ENCODE results near the gene SLC2A4.

SLC2A4 gene

DNA sequence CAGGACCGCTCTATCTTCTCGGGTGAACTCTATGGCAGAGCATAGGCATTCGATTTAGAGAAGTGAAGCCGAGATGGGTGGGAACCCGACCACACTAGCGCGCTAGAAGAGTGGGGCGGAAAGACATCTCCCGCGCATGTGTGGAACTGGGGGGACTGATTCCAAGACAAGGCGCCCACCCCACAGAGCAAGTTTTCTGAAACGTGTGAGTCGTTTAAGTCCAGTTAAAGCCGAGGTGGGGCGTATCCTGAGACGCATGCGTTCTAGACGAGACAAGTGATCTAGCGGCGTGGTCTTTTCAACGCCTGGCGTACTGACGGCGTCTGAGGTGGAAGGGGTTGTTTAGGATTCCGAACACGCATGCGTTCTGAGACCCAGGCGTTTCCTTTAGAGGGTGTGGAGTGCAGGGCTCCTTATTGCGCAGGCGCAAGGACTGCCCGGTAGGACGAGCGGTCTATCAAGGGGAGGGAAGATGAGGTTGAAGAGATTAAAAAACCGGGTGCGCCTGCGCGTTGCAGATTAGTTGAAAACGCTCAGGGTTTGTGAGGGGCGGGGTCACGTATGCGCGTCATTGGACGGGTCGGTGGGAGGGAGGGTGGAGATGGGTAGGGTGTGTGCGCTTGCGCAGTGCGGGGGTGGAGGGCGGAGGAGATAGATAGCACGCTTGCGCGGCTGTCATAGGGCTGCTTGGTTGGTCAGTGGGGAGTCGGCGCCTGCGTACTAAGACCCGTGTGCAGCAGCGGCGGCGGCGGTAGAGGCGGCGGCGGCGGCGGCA lies 25.6 kb downstream of the SLC2A4 start, which contains the start of gene EIF5A:
Gene EIF5A (plus strand): TSS at position 718 of the 775 bp plus-strand sequence. CDS start 2,008 bp downstream, outside the sequence.
- DNase-seq: peak; percentile 95

DNA sequence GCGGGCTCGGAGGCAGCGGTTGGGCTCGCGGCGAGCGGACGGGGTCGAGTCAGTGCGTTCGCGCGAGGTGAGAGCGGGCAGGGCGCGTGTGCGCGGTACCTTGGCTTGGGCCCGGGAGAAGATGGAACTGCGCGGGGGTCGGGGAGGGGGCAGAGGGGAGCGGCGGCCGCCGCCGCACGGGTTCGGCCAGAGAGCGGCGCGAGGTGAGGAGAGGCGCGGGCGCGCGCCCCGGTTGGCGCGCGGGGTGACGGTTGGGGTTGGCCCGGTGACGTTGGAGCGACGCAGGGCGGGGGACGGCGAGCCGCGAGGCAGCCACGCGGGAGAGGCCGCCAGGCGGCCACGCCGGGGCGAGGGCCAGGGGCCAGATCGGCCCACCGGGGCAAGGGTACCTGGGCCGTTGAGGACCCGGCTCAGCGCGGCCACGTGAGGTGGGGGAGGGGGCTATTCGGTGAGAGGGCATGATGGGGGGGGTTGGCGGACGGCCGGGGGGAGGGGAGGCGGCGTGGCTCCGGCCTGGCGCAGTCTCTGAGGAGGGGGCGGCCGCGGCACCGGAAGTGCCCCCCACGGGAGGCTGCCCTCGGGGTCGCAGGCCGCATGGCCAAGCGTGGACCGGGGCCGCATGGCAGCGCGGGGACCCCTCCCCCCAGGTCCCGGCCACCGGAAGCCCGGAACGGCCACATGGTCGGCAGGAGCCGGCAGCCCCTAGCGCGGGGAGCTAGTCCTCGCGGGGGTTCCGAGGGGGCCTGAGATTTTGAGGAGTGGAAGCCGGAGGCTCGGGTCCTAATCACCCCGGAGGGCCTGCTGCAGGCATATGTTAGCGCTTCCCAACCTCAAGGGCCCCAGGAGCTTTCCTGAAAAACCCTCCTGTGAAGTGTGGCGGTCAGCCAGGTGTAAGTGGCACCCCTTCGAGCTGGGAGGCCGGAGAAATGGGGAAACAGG lies 26.4 kb downstream of the SLC2A4 start:
- peak; percentile 56 for DNase-seq

DNA sequence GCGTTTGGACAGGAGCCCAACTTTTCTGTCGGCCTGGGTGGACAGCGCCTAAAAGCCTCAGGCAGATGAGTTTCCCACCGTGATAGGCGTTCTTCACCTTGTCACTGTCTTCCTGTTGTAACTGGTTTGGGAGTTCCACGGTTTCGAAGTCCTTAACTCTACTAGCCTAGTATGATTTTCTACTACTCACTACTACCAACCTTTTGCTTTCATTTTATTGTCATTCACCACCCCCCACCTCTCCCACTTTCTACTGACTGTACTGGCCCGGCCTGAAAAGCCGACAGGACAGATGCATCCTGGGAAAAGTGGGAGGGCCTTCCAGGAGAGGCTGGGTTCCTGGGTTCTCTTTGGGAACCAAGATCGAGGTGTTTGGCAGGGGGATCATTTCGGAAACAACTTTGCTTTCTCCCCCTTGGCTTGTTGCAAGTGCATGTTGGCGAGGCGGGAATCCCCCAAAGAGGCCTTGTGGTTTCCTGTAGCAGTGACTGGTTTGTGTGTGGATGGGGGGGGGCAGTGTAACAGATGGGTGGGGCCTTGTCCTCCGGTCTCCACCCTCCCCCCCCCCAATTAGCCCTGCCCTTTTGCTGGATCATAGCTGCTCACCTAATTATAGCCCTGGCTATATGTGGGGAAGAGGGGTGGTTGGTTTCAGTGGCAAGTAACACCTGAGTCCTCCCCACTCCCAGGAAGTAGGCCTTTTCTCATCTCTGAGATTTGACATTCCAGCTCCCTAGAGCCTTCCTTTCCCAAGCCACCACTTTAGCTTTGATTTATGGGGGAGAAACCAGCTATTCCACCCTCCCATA lies 27.3 kb downstream of the SLC2A4 start:
- DNase-seq: peak; percentile 23

DNA sequence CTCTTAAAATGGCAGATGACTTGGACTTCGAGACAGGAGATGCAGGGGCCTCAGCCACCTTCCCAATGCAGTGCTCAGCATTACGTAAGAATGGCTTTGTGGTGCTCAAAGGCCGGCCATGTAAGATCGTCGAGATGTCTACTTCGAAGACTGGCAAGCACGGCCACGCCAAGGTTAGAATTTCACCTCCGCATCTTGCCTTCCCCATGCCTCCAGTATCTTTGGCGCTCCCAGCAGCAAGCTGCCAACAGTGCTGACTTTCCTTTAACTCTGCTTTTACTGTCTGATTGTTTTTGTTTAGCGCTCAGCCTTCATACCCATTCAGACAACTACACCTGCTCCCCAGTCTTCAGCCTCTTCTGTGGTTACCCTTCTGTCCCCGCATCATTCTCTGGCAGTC lies 28.1 kb downstream of the SLC2A4 start:
- DNase-seq: no peak

DNA sequence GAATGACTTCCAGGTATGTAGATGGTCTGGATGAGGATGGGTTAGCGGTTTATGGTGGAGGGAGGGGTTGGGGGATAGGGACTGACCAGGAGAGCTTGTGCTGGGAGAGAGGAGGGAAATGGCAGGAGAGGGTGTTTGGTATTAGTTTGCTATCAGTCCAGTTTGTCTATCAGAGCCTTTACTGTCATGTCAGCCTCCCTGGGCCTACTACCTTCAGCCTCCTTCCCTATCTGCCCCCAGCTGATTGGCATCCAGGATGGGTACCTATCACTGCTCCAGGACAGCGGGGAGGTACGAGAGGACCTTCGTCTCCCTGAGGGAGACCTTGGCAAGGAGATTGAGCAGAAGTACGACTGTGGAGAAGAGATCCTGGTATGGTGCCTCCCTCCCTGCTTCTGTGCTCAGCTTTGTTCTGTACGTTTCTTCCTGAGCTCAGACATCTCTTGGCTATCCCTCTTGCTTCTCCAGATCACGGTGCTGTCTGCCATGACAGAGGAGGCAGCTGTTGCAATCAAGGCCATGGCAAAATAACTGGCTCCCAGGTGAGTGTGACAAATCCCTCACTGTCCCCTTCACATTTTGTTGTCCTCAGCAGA lies 29.7 kb downstream of the SLC2A4 start:
- no peak for DNase-seq

DNA sequence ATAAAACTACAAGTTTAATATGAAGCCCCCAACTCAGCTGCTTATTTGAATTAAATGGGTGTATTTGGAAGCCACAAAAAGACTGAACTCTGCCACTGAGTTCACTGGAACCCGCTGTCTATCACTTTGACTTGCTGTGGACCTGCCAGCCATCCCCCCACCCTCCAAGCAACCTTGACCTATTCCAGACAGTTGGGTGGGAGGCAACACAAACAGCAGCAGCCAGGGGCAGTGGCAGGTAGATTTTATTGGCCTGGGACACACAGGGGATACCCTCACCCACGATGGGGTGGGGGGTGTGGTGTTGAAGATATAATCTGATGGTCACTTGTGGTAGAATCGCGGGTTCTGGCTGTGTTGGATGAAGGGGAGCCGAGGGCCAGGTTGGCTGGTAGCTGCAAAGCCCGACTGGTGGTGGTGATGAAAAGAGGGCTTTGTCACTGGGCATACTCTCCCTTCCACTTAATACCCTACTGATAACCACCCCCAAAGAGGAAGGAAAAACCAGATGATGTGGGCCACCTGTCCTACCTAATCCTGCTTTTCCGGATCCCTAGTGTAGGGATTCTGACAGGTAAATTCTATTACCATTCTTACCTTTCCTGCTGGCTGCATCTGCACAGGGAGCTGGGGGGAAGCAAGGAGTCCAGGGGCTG lies 31.0 kb downstream of the SLC2A4 start:
- no peak for DNase-seq

DNA sequence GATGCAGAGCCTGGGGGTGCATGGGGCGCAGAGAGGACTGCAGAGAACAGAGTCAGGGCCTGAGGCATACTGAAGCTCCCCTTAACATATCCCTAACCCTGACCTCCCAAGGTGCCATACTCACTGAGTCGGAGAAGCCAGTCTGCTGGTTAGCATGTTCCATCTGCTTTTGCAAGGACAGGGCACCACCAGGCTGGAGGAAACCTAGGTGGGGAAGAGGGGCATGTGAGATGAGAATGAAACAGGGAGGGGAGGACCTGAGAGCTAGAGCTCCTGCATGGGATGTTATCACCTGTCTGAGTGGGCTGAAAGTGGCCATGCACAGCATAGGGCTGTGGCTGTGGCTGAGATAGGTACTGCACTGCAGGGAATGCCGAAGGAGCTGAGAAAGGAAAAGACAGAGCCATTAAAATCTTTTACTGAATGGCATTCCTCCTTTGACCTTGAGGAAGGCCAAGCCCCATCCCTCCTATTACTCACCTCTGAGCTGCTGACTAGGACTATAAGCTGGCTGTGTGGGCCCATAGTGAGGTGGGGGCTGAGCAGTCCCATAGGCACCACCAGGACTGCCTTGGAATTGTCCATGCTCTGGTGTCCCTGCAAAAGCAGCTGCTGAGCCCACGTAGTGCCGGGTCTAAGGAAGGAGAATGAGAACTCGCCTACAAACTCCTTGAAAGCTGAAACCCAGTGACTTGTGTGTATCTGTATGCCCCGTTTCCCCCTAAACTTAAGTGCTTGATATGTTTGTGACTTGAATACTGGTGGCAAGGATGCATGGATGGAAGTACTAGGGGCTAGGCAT lies 31.8 kb downstream of the SLC2A4 start:
- DNase-seq: no peak

DNA sequence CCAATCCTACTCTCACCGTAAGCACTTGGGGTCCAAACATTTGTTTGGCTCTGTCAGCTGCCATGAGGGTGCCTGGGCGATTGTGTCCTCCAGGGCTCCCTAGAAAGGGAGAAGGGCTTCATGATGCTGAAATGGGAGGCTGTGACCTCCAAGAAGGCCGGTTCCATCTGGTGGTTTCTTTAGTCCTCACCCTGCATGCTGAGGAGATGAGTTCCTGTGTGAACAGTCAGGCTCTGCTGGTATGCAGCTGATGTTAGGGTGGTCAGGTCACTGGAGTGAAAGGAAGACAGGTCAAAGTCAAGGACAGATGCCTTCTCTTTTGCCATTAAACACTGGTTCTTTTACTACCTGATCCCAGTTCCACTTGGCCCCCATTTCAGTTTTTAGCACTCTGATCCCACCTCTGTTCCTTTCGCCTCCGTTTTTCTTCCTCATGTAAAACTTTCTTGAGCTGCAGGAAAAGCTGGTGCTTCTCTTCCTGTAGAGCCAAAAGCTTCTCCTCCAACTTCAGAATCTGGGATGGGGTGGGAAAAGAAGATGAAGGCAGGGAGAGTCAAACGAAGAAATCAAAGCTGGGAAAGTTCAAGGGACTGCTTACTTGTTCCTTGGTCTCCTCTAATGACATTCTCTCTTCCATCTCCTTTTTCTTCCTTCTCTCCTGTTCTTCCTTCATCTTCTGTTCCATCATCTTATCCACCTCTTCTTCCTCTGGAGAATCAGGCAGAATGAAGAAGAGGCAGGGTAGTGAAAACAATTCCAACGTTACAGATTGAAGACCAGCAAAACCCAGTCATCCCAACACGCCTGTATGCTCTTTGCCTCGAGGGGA lies 32.6 kb downstream of the SLC2A4 start:
- DNase-seq: no peak

DNA sequence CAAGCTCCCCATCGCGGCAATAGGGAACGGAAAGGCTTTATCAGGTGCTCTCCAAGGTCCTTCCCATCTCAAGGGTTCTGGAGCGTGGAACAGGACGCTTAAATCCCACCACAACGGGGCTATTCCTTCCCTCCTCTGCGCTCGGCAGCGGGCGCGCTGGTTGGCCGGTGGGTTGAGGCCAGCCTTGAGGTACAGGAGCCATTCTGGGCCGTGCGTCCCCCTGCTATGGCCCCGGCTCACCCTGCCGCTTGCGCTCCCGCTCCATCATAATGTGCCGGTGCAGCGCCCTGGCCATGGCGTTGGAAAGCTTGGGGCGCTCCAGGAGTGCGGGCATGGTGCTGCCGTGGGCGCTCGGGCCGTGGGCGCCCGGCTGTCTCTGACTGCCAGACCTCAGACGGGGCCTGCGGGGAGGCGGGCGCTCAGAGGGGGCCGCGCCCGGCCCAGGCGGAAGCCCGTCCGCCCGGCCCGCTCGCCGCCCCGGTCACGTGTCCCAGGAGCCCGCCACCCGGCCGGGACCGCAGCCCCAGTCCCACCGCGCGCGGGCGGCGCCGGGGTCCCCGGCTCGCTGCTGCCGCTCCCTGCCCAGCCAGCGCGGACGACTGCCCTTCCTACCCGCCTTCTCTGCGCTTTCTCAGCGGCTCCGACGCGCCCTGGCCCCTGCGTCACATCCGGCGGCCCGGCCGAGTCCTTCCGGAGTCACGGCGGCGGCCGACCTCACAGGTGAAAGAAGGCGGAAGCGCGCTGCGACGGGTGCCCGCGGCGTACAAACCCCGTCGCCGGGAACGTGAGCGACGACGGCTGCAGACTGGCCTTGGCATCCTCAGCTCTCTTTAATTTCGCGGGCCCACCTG lies 33.4 kb downstream of the SLC2A4 start, which contains the start of gene GPS2:
Gene GPS2 (minus strand): TSS at position 642 of the 851 bp plus-strand sequence. CDS start 308 bp downstream, at position 334.
- DNase-seq: peak; percentile 86

DNA sequence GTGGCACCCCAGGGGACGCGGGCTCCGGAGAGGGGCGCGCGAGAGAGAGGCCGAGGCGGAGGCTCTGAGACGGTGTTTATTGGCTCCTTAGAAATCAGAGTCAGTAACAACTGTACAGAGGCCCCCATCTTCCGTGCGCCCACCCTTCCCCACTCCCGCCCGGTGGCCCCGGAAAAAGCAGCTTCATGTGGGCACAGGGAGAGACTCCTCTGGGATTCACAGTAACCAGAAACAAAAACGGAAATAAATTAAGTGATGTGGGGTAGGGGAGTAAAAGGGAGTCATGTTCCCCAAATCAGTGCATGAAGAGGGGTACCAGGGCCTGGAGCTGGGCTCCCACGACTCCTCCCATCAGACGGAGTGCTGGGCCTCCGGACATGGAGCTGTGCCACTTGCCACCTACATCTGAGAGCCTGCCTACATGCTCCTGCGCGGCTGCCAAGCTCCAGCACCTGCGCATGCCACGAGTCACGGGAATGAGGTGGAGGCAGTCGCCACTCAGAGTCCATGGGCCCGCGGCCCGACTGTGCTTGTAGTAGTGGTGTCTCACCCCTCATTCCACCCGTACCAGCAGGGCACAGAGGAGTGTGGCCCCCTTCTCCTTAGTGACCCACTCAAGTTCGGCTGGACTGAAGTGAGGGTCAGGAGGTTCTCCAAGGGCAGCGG lies 34.2 kb downstream of the SLC2A4 start:
- no peak for DNase-seq

DNA sequence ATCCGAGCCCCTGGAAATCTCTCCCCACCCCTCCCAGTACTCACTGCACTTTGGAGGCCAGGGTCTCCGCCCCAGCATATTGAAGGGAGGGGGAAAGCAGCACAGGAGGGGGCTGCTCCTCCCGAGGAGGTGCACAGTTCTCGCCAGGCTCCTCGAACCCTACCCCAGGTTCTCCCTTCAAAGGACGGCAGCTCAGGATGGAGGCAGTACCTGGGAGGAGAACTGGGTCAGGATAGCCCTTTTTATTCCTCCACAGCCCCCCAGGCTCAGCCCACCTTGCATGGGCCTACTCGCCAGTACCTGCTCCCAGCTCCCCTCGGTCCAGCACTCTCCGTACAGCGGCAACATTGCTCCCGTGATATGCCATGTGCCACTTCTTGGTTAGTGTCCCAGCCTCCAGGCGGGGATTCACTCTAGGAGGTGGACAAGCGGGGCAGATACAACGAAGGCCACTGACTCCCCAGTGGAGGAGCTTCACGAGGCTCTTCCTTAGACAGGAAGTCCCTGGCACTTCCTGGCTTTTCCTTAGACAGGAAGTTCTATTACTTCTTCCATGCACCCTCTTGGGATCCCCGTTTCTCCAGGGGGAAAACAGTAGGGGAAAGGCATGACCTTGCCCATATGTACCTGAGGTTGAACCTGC lies 35.8 kb downstream of the SLC2A4 start:
- DNase-seq: no peak

DNA sequence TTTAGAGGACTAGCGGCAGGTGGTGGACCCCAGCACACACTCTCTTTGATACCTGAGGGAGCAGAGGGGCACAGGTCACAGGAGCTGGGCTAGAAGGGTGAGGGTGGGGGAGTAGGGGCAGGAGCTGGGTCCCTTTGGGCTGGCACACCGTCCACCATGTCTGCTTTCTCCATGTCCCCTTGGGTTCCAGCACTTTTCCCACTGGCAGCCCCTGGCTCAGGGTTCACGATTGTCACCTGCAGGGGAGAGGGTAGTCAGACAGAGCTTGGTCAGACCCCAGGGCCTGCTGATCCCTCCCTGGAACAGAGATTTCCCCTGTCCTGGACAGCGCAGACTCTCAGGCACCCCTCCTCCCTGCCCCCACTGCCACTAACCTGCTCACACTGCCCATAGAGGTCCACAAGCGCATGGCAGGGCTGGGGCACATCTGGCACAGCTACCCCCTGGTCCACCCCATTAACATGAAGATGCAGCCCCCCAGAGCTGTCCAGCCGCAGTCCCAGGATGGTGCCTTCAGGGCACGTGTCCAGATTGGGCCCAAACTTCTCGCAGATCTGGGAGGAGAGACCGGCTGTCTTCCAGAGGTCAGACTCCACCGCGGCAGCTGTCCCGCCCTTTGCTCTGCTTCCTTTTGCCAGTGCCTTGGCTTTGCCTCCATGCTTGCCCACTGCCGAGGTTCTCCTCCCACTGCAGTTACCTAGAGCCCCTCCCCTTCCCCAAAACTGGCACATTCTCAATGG lies 36.8 kb downstream of the SLC2A4 start:
- DNase-seq: no peak

DNA sequence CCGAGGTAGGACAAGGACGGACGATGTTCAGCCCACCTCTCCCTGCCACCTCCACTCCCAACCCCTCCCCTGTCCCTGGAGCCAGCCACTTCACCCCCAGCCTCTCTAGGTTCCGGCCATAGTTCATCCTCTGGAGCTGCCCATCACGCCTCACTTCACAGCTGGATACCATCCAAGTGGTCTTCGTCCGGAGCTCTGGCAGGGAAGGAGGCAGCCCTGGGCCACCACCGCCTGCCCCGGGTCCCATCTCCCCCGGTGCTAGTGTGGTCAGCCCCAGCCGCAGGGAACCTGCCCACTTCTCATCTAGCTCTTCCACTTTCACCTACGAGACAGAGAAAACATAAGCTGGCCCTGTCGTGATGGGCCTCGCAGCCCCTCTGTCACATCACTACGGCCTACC lies 39.9 kb downstream of the SLC2A4 start:
- no peak for DNase-seq

DNA sequence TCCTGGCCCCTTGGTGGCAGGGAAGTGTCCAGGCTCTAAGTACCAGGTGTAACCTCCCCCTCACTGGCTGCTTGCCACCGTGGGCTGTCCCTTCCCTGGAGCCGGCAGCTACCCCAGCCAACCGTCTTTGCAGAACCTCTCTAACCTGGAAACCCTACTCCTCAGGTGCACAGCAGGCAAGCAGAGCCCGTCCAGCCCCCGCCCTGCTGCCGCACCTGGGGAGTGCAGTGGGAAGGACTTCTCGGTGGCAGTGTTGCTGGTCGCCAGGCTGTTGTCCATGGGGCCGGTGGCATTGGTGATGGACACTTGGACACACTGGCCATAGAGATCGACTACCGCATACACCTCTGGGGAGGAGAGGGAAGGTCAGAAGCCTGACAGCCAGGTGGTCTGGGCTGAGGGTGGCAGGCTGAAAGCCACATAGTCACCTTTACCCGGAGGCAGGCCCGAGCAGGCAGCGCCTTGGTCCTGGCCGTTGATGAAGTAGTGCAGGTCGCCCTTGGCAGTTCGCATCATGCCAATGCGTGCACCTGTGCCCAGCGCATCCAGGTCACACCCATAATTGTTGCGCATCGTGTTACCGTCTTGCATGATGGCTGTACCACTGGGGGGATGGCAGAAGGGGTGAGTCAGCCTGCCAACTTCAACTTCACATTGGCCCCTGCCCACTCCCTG lies 41.1 kb downstream of the SLC2A4 start:
- DNase-seq: no peak

DNA sequence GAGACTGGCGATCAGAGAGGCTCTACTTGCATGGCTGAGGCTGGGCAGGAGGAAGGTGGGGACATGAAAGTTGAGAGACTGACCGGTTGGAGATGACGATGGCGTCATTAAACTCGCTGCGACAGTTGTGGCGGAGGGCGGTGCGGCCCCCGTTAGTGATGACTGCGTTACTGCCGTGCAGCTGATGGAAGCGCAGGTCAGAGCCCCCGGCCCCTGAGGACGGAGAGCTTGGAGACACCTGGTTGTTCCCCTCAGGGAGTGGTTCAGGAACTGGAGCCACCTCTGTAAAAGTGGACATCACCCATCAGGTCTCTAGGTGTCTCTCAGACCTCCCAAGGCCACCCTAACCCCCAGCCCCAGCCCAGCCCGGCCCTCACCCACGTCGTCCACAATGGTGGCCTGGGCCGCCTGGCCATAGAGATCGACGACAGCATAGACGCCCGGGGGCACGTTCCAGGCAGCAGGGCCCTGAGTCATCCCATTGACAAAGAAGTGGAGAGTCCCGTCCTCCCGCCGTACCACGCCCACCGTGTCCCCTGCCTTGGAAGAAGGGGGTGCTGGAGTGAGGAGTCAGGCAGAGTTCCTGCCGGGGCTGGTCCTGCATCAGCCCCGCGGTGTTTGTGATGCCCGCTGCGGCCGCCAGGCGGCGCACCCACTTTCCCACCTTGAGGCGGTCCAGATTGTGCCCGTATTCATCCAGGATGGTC lies 42.4 kb downstream of the SLC2A4 start:
- no peak for DNase-seq

DNA sequence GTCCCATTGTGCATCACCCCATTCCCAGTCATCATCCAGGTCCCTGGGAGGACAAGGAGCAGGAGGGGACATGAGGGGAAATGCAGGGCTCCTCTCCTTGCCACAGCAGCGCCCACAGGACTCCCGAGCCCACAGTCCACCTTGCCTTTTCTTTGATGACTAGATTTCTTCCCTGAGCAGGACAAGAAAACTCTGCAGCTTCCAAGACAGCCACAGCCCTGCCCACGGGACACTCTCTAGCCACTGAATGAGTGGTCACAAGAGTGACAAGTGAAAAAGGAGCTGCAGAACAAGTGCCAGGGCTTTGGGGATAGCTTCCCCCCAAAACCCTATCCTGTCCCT lies 42.9 kb downstream of the SLC2A4 start:
- DNase-seq: no peak

Measured in right kidney (tissue), 1 donor.